Body of pancreas (tissue), 4 donors: ENCODE measurements around the gene RPRD1A. TPM values are rescaled to one million over a fixed set of nuclear protein-coding genes. Genes with fewer than 3 reads are reported as not detected.

Experiments used
- ATAC-seq: fragments of 150-250 bp; one replicate; pipeline ENCODE4 v1.9.1; 2016
- DNase-seq, 4 donors: peaks; one replicate each; pipeline ENCODE4 v3.0.0-alpha.2; 2019
- H3K27ac ChIP-seq, 4 donors: fragments of 200-600 bp; sonication (generic); 1 replicate in 3 of 4; 2 replicates in 1 of 4; pipeline versions ENCODE4 v1.5.1 to v1.6.1; 2016 to 2019; ENCODE audit warnings: mild to moderate bottlenecking in 1 of 4, mixed read lengths in 1 of 4, moderate library complexity in 1 of 4
- H3K27me3 ChIP-seq, 2 donors: fragments of 200-600 bp; sonication (generic); one replicate each; pipeline ENCODE4 v1.6.0; 2016; ENCODE audit warnings: mild to moderate bottlenecking in 1 of 2
- H3K36me3 ChIP-seq, 2 donors: fragments of 200-600 bp; sonication (generic); replicated peaks in 1 of 2; 2 replicates each; pipeline ENCODE4 v1.5.1; 2016; ENCODE audit warnings: low read depth in 2 of 2; ENCODE audit not compliant: insufficient read depth in 1 of 2
- H3K4me1 ChIP-seq: fragments of 200-600 bp; sonication (generic); one replicate; pipeline ENCODE4 v1.6.0; 2016
- H3K4me3 ChIP-seq, 2 donors: fragments of 200-600 bp; sonication (generic); 1 replicate in 1 of 2; 2 replicates in 1 of 2; pipeline ENCODE4 v1.5.1; 2016 to 2019
- H3K9me3 ChIP-seq, 3 donors: fragments of 200-600 bp; sonication (generic); 1 replicate in 2 of 3; 2 replicates in 1 of 3; pipeline ENCODE4 v1.5.1; 2016
- POLR2A ChIP-seq, 3 donors: fragments of 450-650 bp; IDR thresholded peaks; one replicate each; pipeline ENCODE4 v1.6.1; 2016; ENCODE audit warnings: antibody characterized with exemption in 3 of 3, mild to moderate bottlenecking in 2 of 3
- WGBS, 2 donors: methylation state at CpG; one replicate each; pipeline ENCODE4 v1.1.5; 2017; 5-methylcytosine and 5-hydroxymethylcytosine counted together
- intact Hi-C: fragments of 100-400 bp; cut with DNase I; formaldehyde crosslinking; loops from one replicate; pipeline ENCODE4 v1.15.1; 2023
- total RNA-seq, 2 donors: library from RNA; depleted of rRNA; stranded (reverse); fragments of >200 nt; gene quantifications; one replicate each; pipeline ENCODE4 v1.1.0, GENCODE V29; 2016
- TF ChIP-seq, protein P1 (sequence below), 7 experiments: fragments of 450-650 bp in 4 of 7; fragments of 200-600 bp in 3 of 7; sonication (generic) in 3 of 7; IDR thresholded peaks; one replicate each; pipeline ENCODE4 v1.5.1; 2016 to 2019; ENCODE audit warnings: antibody characterized with exemption in 7 of 7

The RPRD1A gene
- total RNA-seq, 2 donors from 2014 or later, result 36.3 to 66.6 TPM

- 51 to 58% methylated on average over 3 of the region's 3 CpGs for WGBS, 2 donors
- H3K27ac ChIP-seq, result no peak overlapping the region
- no peak overlapping the region for H3K4me3 ChIP-seq
- H3K4me1 ChIP-seq, result peaks cover 21% of the 10 kb centered on the region
- ATAC-seq (no peak), DNase-seq (no peak)
- peaks cover 8 to 15% of the 10 kb centered on the region in 2 donors for H3K36me3 ChIP-seq
- no peaks in the 10 kb centered on the region for H3K9me3 ChIP-seq
- no peaks in the 10 kb centered on the region for H3K27me3 ChIP-seq
- TF ChIP-seq POLR2A (IDR thresholded peaks at IDR 0.05), result no peak
- TF ChIP-seq, protein P1, sequence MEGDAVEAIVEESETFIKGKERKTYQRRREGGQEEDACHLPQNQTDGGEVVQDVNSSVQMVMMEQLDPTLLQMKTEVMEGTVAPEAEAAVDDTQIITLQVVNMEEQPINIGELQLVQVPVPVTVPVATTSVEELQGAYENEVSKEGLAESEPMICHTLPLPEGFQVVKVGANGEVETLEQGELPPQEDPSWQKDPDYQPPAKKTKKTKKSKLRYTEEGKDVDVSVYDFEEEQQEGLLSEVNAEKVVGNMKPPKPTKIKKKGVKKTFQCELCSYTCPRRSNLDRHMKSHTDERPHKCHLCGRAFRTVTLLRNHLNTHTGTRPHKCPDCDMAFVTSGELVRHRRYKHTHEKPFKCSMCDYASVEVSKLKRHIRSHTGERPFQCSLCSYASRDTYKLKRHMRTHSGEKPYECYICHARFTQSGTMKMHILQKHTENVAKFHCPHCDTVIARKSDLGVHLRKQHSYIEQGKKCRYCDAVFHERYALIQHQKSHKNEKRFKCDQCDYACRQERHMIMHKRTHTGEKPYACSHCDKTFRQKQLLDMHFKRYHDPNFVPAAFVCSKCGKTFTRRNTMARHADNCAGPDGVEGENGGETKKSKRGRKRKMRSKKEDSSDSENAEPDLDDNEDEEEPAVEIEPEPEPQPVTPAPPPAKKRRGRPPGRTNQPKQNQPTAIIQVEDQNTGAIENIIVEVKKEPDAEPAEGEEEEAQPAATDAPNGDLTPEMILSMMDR (IDR thresholded peaks at IDR 0.05), result no peak
- intact Hi-C loops, result no loop called here
Measured at GRCh38 chr18:35974181-35974580, 93.2 kb downstream of the RPRD1A start.

GRCh38 chr18:35973650-35974049 lies 93.7 kb downstream of the RPRD1A start:
- H3K4me1 ChIP-seq, result peaks cover 21% of the 10 kb centered on the region
- H3K36me3 ChIP-seq, result peaks cover 6 to 14% of the 10 kb centered on the region in 2 donors
- no peak overlapping the region for H3K4me3 ChIP-seq
- TF ChIP-seq POLR2A (IDR thresholded peaks at IDR 0.05), result no peak
- TF ChIP-seq, protein P1 (IDR thresholded peaks at IDR 0.05), result no peak
- H3K27ac ChIP-seq, result no peak overlapping the region
- DNase-seq, result no peak
- intact Hi-C loops, result no loop called here
- WGBS, 2 donors, result 90 to 91% methylated on average over 12 of the region's 12 CpGs
- ATAC-seq, result no peak
- no peaks in the 10 kb centered on the region for H3K9me3 ChIP-seq
- no peaks in the 10 kb centered on the region for H3K27me3 ChIP-seq

DNA sequence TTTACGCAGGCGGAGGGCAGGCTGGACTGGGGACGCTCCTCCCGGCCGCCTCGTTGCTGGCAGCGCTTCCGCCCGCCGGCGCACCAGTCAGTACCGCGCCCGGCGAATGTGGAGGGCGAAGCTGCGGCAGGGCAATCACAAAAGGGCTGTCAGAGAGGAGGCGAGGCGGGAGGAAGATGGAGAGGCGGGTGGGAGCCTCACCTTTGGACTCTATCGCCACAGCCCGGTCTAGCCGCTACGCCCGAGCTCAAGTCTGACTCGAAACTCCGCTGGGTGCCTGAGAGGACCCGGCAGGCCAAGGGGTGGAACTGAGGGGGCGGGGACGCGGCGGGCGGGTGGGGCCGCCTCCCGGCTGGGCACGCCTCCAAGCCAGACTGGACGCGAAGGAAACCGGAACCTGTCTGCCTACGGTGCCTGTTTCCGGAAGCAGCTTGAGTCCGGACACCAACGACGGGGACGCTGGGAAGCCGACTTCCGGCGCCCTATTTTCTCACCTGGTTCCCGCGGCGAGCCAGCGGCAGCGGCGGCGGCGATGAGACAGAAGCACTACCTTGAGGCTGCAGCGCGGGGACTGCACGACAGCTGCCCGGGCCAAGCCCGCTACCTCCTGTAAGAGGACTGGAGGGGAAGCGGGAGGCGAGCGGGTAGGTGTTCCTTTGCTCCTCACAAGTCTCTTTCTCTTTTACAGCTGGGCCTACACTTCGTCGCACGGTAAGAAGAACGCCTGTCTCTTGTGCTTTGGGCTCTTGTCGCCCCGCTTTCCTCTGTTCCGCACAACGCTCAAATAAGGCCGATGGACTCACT lies 95.0 kb downstream of the RPRD1A start, which contains the start of gene RMP24:
RMP24 (plus strand) TSS at position 483 of the 804 bp plus-strand sequence.
- Histone ChIP-seq H3K4me3 (peak within 1 kb of the TSS; percentile 68 to 73), H3K27me3 (no peaks in the 10 kb centered on the region), H3K27ac (peak within 1 kb of the TSS; percentile 85 to 95 (median 91)), H3K4me1 (peaks cover 21% of the 10 kb centered on the region), H3K36me3 (peaks cover 0 to 8% of the 10 kb centered on the region in 2 donors), H3K9me3 (no peaks in the 10 kb centered on the region)
- DNase-seq (peak; percentile 96 to 98 (median 96)), ATAC-seq (peak; percentile 99)
- intact Hi-C loops, result no loop called here
- 0% methylated on average over 38 to 73 of the region's 73 CpGs for WGBS, 2 donors
- TF ChIP-seq POLR2A (IDR thresholded peaks at IDR 0.05), result peak; percentile 50 to 91 (median 82)
- TF ChIP-seq, protein P1 (IDR thresholded peaks at IDR 0.05), result peak in 2 of 7 experiments; percentile 4 to 5

GRCh38 chr18:35971661-35972196 lies 95.6 kb downstream of the RPRD1A start:
- Histone ChIP-seq H3K4me1 (peaks cover 21% of the 10 kb centered on the region), H3K27ac (peak overlapping the region; percentile 85 to 95 (median 91)), H3K9me3 (no peaks in the 10 kb centered on the region), H3K27me3 (no peaks in the 10 kb centered on the region), H3K36me3 (peaks cover 0 to 8% of the 10 kb centered on the region in 2 donors), H3K4me3 (peak overlapping the region; percentile 28 to 68)
- TF ChIP-seq POLR2A (IDR thresholded peaks at IDR 0.05), result no peak
- TF ChIP-seq, protein P1 (IDR thresholded peaks at IDR 0.05), result no peak
- intact Hi-C loops, result no loop called here
- 25 to 26% methylated on average over 15 of the region's 15 CpGs for WGBS, 2 donors
- DNase-seq (no peak), ATAC-seq (peak; percentile 11)
